LNCaP clone FGC (cell line): ENCODE measurements around the gene MAN1C1.

Experiments used
- DNase-seq: peaks from one replicate; pipeline ENCODE4 v3.0.0-alpha.2; 2011; ENCODE audit warnings: low read depth
- H3K4me3 ChIP-seq: 2 replicates; pipeline ENCODE4 v1.5.1; 2011; ENCODE audit warnings: mild to moderate bottlenecking, low read depth, low read length, control low read depth
- CTCF ChIP-seq: IDR thresholded peaks from 2 replicates; pipeline ENCODE4 v1.5.1; 2012; ENCODE audit warnings: mild to moderate bottlenecking; ENCODE audit not compliant: control insufficient read depth, insufficient read depth; ENCODE audit errors: extremely low read depth

MAN1C1 gene

DNA sequence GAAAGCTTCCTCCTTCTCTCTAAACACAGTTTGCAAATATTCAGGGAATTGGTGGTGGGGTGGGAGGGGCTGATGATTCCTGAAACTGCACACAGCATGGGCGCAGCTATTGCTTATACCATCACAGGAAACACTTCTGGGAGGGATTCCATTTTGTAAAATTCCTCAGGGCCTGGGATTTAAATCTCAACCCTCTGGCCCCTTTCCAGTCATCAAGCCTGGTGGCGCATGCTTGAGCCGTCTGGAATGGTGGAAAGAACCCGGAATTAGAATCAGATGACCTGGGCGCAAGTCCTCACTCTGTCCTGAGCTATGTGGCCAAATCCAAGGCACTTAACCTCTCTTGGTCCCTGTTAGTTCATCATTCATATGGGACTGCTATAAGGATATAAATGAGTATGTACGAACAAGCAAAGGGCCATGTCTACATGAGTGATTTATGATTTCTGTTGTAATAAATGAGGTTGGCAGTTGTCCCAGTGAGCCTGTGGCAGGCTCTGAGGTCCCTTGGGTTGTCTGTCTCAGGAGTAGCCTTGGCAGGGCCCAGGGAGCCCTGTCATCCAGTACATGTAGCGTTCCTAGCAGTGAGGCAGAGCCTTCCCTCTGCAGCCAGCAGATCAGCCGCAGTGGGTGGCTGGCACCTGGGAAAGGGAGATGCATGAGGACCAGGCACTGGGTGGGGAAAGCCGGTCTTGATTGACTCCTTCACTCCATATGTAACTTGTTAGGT, 72.0 kb downstream of the MAN1C1 start:
- TF ChIP-seq CTCF = no peak
- DNase-seq = no peak
- H3K4me3 ChIP-seq = no peak overlapping the region

DNA sequence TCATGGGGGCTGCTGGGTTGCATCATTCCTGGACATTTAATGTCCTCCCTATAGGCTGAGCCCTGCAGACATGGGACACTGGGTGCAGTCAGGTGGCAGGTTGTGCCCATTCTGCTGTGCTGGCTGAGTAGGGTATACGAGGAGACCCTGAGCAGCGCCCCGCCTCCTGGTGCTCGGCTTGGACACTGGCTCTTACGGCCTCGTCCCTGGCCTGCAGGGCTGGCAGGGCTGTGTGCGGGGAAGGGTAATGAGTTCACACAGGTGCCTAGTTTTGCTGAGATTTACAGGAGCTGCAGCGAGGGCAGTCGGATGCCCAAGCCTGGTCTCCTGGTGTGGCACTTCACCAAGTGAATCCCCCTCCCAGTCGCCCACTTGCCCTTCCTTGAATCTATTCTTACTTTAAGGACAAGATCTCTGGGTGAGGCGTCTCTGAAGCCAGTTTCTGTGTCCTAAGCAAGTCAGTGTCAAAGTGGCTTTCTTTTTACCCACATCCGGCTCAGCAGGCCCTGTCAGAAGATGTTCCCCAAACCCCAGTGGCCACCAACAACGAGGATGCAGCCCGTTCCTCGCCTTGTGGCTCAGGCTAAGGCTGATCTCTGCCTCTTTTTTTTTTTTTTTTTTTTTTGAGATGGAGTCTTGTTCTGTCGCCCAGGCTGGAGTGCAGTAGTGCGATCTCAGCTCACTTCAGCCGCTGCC, 73.2 kb downstream of the MAN1C1 start:
- TF ChIP-seq CTCF = no peak
- no peak for DNase-seq
- no peak overlapping the region for H3K4me3 ChIP-seq

- no peak overlapping the region for H3K4me3 ChIP-seq
- DNase-seq = no peak
- TF ChIP-seq CTCF = no peak
Measured at GRCh38 chr1:25690396-25690956, 73.9 kb downstream of the MAN1C1 start.

DNA sequence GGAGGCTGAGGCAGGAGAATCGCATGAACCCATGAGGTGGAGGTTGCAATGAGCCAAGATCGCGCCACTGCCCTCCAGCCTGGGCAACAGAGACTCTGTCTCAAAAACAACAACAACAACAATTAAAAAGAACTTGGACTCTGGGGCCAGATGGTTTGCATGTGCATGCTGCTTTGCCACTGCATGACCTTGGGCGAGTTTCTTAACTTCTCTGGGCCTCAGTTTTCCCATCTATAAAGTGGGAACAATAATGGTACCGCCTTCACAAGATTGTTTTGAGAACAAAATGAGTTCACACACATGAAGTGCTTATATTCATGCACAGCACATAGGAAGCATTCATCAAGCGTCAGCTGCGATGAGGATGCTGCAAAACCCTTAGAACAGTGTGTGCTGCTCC, 74.6 kb downstream of the MAN1C1 start:
- TF ChIP-seq CTCF = no peak
- no peak overlapping the region for H3K4me3 ChIP-seq
- no peak for DNase-seq

GRCh38 chr1:25692560-25692959, 76.0 kb downstream of the MAN1C1 start:
- no peak overlapping the region for H3K4me3 ChIP-seq
- DNase-seq = no peak
- TF ChIP-seq CTCF = peak; percentile 11; the same call in 1 of the 2 replicates

- H3K4me3 ChIP-seq = no peak overlapping the region
- no peak for DNase-seq
- no peak for TF ChIP-seq CTCF
Measured at GRCh38 chr1:25694167-25695007, 77.8 kb downstream of the MAN1C1 start.
